GM12878 (cell line): ENCODE results near the gene RALGDS. TPM values are rescaled to one million over a fixed set of nuclear protein-coding genes. Genes with fewer than 3 reads are reported as not detected.

ENCODE experiments used
- ATF2 ChIP-seq: IDR thresholded peaks from 2 replicates; pipeline ENCODE4 v1.6.1; 2012; ENCODE audit warnings: low read length, inconsistent platforms
- CHD4 ChIP-seq: fragments of 200-600 bp; sonication (generic); IDR thresholded peaks from 2 replicates; pipeline ENCODE4 v1.6.1; 2016; ENCODE audit warnings: mild to moderate bottlenecking
- CREB1 ChIP-seq: IDR thresholded peaks from 2 replicates; pipeline ENCODE4 v1.6.1; 2012; ENCODE audit warnings: low read depth, mild to moderate bottlenecking, inconsistent platforms
- CREM ChIP-seq: IDR thresholded peaks from 2 replicates; pipeline ENCODE4 v1.6.1; 2014; ENCODE audit warnings: antibody characterized with exemption, low read depth
- EGR1 ChIP-seq, 2 experiments: IDR thresholded peaks; 1 replicate in 1 of 2; 2 replicates in 1 of 2; pipeline ENCODE4 v1.6.1; 2011 to 2012; ENCODE audit warnings: low read depth in 2 of 2, low read length in 2 of 2, borderline replicate concordance in 1 of 2, mild to moderate bottlenecking in 1 of 2, moderate library complexity in 1 of 2
- FOXM1 ChIP-seq: IDR thresholded peaks from 2 replicates; pipeline ENCODE4 v1.6.1; 2012; ENCODE audit warnings: low read depth, mild to moderate bottlenecking, inconsistent platforms, low read length, moderate library complexity
- HCFC1 ChIP-seq: fragments of 150-350 bp; IDR thresholded peaks from 2 replicates; pipeline ENCODE4 v1.6.1; 2014; ENCODE audit warnings: low read length
- HSF1 ChIP-seq: fragments of 150-350 bp; IDR thresholded peaks from 2 replicates; pipeline ENCODE4 v1.6.1; 2014; ENCODE audit warnings: mild to moderate bottlenecking, low read depth, low read length
- IRF3 ChIP-seq: fragments of 450-650 bp; IDR thresholded peaks from 2 replicates; pipeline ENCODE4 v1.6.1; 2014; ENCODE audit warnings: mild to moderate bottlenecking
- MAX ChIP-seq: IDR thresholded peaks from 2 replicates; pipeline ENCODE4 v1.6.1; 2012; ENCODE audit warnings: low read depth, low read length, improper control_type of control experiment
- RAD21 ChIP-seq: IDR thresholded peaks from 2 replicates; pipeline ENCODE4 v1.6.1; 2011; ENCODE audit warnings: mild to moderate bottlenecking, low read depth, low read length, moderate library complexity; ENCODE audit not compliant: insufficient read depth
- RUNX3 ChIP-seq: IDR thresholded peaks from 2 replicates; pipeline ENCODE4 v1.6.1; 2012; ENCODE audit warnings: low read length, inconsistent platforms
- SIX5 ChIP-seq: IDR thresholded peaks from 2 replicates; pipeline ENCODE4 v1.6.1; 2011; ENCODE audit warnings: mild to moderate bottlenecking, low read depth, low read length, moderate library complexity; ENCODE audit not compliant: severe bottlenecking
- SMAD1 ChIP-seq: fragments of 450-650 bp; IDR thresholded peaks from 2 replicates; pipeline ENCODE4 v1.6.1; 2018; ENCODE audit warnings: mild to moderate bottlenecking, low read depth; ENCODE audit not compliant: partially characterized antibody
- SMAD5 ChIP-seq: IDR thresholded peaks from 2 replicates; pipeline ENCODE4 v1.6.1; 2016; ENCODE audit warnings: antibody characterized with exemption, low read depth
- TAF1 ChIP-seq: IDR thresholded peaks from 2 replicates; pipeline ENCODE4 v1.6.1; 2011; ENCODE audit warnings: mild to moderate bottlenecking, low read depth, low read length, borderline replicate concordance
- TCF12 ChIP-seq: IDR thresholded peaks from 2 replicates; pipeline ENCODE4 v1.6.1; 2011; ENCODE audit warnings: low read depth, mild to moderate bottlenecking, low read length
- ZBED1 ChIP-seq: IDR thresholded peaks from 2 replicates; pipeline ENCODE4 v1.6.1; 2016; ENCODE audit warnings: borderline replicate concordance
- ZNF207 ChIP-seq: fragments of 450-650 bp; IDR thresholded peaks from 2 replicates; pipeline ENCODE4 v1.6.1; 2014; ENCODE audit warnings: antibody characterized with exemption, mild to moderate bottlenecking, borderline replicate concordance
- ZNF217 ChIP-seq: fragments of 450-650 bp; IDR thresholded peaks from 2 replicates; pipeline ENCODE4 v1.6.1; 2017; ENCODE audit warnings: antibody characterized with exemption, mild to moderate bottlenecking
- ZNF274 ChIP-seq: IDR thresholded peaks from one replicate; pipeline ENCODE4 v1.8.0; 2011; ENCODE audit not compliant: insufficient read length, insufficient read depth
- ZNF687 ChIP-seq: fragments of 450-650 bp; IDR thresholded peaks from 2 replicates; pipeline ENCODE4 v1.6.1; 2017; ENCODE audit warnings: mild to moderate bottlenecking, moderate library complexity
- polyA plus RNA-seq, 11 experiments: library from polyadenylated mRNA; depleted of rRNA in 4 of 11; unstranded in 6 of 11; stranded (reverse) in 5 of 11; fragments of >200 nt; fragmentation: Nextera tagmentation in 4 of 11; fragmentation: Illumina TruSeq in 1 of 11; extraction: Ambion mirVana in 4 of 11; extraction: Trizol in 1 of 11; gene quantifications; 1 replicate in 1 of 11; 2 replicates in 10 of 11; pipeline versions ENCODE4 v1.2.1 to v1.2.3, GENCODE V29; 2011 to 2016; ENCODE audit warnings: inconsistent platforms in 2 of 11, missing spikeins in 2 of 11, low read depth in 1 of 11
- total RNA-seq, 4 experiments: library from RNA; depleted of rRNA in 3 of 4; stranded (reverse); fragments of >200 nt in 3 of 4; fragmentation: Illumina TruSeq in 1 of 4; extraction: Trizol in 1 of 4; gene quantifications; 2 replicates each; pipeline versions ENCODE4 v1.2.1 to v1.2.3, GENCODE V29; 2013 to 2021

The RALGDS gene
- total and polyA plus RNA-seq, 10 of the 15 experiments (the other 5 are each of a cell fraction or from before 2014, with no cell fraction given), result 1.3 to 48.6 (median 21.2) TPM

- TF ChIP-seq ZNF687 (peak; percentile 96), HSF1 (no peak), EGR1 (IDR thresholded peaks at IDR 0.05; ENCODE audit: borderline replicate concordance in 1 of 2, low read depth in 2 of 2, low read length in 2 of 2) (peak in 1 of 2 experiments; percentile 47; a peak in 1 of 3 replicates), SIX5 (no peak), TCF12 (no peak), FOXM1 (no peak), CREB1 (no peak), CHD4 (no peak), IRF3 (no peak), ATF2 (no peak), RAD21 (no peak), HCFC1 (no peak; the same call in 1 of the 2 replicates), SMAD5 (no peak), MAX (no peak), ZBED1 (no peak), TAF1 (0 out of 2 replicates have a peak, but pooled peaks have one; percentile 22), CREM (peak; percentile 79; the same call in 1 of the 2 replicates), SMAD1 (no peak), ZNF274 (no peak), ZNF207 (no peak), ZNF217 (no peak), RUNX3 (no peak)
Measured at GRCh38 chr9:133115604-133116345, 5.3 kb downstream of the RALGDS start (continued).
